Measurements from ENCODE around the gene COQ10A. TPM values are rescaled to one million over a fixed set of nuclear protein-coding genes. Genes with fewer than 3 reads are reported as not detected.

The COQ10A gene
- total RNA-seq, 1 experiment from 2014 or later: 13.4 TPM

DNA sequence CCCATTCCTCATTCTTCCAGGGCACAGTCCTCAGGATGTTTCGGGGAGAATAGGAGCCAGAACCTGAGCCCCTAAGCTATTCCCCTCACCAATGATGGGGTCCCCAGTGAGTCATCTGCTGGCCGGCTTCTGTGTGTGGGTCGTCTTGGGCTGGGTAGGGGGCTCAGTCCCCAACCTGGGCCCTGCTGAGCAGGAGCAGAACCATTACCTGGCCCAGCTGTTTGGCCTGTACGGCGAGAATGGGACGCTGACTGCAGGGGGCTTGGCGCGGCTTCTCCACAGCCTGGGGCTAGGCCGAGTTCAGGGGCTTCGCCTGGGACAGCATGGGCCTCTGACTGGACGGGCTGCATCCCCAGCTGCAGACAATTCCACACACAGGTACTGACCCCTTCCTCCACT lies 35.6 kb upstream of the COQ10A start:
- Histone ChIP-seq H3K4me1 (replicated peaks) (no peaks in the 10 kb centered on the region), H3K4me3 (no peak overlapping the region), H3K27ac (no peak overlapping the region), H3K27me3 (replicated peaks) (no peaks in the 10 kb centered on the region), H3K9me3 (replicated peaks) (no peaks in the 10 kb centered on the region), H3K36me3 (peaks cover 3% of the 10 kb centered on the region)
- DNase-seq (ENCODE audit: low read depth in 1 of 2, low spot score in 2 of 2): no peak

DNA sequence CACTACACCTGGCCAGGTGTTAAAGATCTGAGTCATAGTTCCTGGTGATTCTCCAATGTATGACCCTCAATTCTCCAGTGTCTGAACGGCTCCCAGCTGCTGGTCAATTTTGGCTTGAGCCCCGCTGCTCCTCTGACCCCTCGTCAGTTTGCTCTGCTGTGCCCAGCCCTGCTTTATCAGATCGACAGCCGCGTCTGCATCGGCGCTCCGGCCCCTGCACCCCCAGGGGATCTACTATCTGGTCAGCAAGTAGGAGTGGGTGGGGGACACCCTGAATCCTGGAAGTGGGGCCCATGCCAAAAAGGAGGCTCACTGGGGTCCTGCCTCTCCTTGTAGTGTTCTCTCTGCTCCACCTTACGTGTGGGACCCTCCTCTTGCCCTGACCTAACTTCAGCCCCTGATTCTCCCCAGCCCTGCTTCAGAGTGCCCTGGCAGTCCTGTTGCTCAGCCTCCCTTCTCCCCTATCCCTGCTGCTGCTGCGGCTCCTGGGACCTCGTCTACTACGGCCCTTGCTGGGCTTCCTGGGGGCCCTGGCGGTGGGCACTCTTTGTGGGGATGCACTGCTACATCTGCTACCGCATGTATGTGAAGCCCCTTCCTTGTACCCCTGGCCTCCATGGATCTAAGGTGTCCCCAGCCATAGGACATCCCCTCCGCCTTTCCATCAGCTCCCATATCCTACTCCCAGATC lies 31.9 kb upstream of the COQ10A start:
- no peaks in the 10 kb centered on the region for H3K27me3 ChIP-seq (replicated peaks)
- DNase-seq (ENCODE audit: low read depth in 1 of 2, low spot score in 2 of 2): no peak
- H3K9me3 ChIP-seq (replicated peaks): no peaks in the 10 kb centered on the region
- H3K36me3 ChIP-seq: peaks cover 36% of the 10 kb centered on the region
- H3K27ac ChIP-seq: no peak overlapping the region
- no peaks in the 10 kb centered on the region for H3K4me1 ChIP-seq (replicated peaks)
- H3K4me3 ChIP-seq: no peak overlapping the region

DNA sequence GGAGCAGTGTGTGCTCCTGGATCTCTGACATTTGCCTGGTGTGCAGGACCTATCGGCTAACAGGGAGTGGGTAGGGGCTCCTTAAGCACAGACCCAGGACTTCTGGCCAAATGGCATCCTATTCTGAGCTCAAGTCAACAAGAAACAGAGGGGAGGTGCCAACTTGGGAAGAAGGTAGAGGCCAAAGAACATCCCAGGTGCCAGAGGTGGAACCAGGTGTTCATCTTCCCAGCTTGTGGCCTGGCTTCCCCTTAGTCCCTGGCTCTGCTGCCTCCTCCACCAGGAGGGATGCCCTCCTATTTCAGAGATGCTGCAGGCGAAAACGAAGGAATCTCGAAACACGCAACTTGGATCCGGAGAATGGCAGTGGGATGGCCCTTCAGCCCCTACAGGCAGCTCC lies 30.7 kb upstream of the COQ10A start:
- no peak for DNase-seq (ENCODE audit: low read depth in 1 of 2, low spot score in 2 of 2)

DNA sequence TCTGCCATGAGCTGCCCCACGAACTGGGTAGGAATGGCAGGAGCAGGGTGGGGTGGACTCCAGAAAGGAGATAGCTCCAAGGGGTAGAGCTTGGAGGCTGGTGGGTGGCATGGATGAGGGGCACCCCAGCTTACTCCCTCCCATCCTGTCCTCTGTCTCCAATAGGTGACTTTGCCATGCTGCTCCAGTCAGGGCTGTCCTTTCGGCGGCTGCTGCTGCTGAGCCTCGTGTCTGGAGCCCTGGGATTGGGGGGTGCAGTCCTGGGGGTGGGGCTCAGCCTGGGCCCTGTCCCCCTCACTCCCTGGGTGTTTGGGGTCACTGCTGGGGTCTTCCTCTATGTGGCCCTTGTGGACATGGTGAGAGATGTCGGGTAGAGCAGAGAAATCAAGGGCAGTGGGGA lies 29.8 kb upstream of the COQ10A start:
- Histone ChIP-seq H3K9me3 (replicated peaks) (no peaks in the 10 kb centered on the region), H3K27me3 (replicated peaks) (no peaks in the 10 kb centered on the region), H3K36me3 (peaks cover 55% of the 10 kb centered on the region), H3K4me1 (replicated peaks) (no peaks in the 10 kb centered on the region), H3K4me3 (no peak overlapping the region), H3K27ac (no peak overlapping the region)
- DNase-seq (ENCODE audit: low read depth in 1 of 2, low spot score in 2 of 2): no peak

More for the DNA sequence above, 30.7 kb upstream of the COQ10A start:
- peaks cover 46% of the 10 kb centered on the region for H3K36me3 ChIP-seq
- H3K4me1 ChIP-seq (replicated peaks): no peaks in the 10 kb centered on the region
- no peak overlapping the region for H3K27ac ChIP-seq
- H3K9me3 ChIP-seq (replicated peaks): no peaks in the 10 kb centered on the region
- no peaks in the 10 kb centered on the region for H3K27me3 ChIP-seq (replicated peaks)
- no peak overlapping the region for H3K4me3 ChIP-seq

DNA sequence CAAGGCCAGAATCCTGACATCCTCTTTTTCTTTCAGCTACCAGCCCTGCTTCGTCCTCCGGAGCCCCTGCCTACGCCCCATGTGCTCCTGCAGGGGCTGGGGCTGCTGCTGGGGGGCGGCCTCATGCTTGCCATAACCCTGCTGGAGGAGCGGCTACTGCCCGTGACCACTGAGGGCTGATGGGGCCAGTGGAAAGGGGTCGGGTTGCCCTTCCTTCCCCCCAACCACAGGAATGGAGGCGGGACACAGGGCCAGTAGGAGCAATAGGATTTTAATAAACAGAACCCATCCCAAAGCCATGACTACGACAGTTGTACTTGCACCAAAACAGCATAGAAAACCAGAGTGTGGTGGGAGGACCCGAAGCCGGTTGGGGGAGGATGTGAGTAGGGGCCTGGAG lies 29.2 kb upstream of the COQ10A start:
- Histone ChIP-seq H3K4me1 (replicated peaks) (no peaks in the 10 kb centered on the region), H3K36me3 (peaks cover 60% of the 10 kb centered on the region), H3K9me3 (replicated peaks) (no peaks in the 10 kb centered on the region), H3K27me3 (replicated peaks) (no peaks in the 10 kb centered on the region), H3K4me3 (no peak overlapping the region), H3K27ac (no peak overlapping the region)
- no peak for DNase-seq (ENCODE audit: low read depth in 1 of 2, low spot score in 2 of 2)

DNA sequence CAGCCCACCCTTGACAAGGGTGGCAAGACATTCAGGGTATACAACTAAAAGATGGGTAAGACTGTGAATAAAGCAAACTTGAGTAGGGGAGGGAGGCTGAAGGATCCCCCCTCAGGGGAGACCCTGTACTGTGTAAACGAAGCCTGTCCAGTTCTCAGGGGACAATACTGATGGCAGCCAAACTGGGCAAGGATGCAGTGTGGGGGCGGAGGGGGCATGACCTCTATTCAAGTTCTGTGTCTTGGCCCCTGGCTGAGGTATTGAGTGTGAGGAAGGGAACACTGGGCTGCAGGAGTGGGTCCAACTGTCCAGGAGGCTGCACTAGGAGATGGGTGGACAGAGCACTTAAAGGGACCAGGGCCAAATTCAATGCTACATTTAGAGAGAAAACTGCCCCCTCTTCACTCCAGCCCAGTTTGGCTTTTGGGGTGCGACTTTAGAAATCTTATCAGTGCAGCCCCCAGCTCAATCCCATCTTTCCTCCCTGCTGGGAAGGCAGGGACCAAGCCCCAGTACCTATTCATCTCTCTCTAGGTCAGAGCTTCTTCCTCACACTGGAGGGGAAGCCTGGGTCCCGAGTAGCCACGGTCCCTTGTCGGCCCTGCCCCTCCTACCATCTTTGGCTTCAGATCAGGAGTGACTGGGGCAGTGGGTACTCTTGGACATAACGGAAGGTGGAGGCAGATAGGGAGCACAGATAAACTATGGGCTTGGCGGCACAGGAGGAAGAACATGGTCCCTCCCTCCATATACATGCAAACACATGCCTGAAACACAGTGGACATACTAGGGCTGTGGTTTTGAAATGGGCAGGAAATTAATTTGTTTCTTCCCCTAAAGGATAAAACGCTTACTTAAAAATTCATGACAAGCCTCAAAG lies 25.1 kb upstream of the COQ10A start:
- Histone ChIP-seq H3K27ac (no peak overlapping the region), H3K9me3 (replicated peaks) (no peaks in the 10 kb centered on the region), H3K36me3 (peaks cover 94% of the 10 kb centered on the region), H3K4me1 (replicated peaks) (no peaks in the 10 kb centered on the region), H3K4me3 (no peak overlapping the region), H3K27me3 (replicated peaks) (no peaks in the 10 kb centered on the region)
- no peak for DNase-seq (ENCODE audit: low read depth in 1 of 2, low spot score in 2 of 2)

DNA sequence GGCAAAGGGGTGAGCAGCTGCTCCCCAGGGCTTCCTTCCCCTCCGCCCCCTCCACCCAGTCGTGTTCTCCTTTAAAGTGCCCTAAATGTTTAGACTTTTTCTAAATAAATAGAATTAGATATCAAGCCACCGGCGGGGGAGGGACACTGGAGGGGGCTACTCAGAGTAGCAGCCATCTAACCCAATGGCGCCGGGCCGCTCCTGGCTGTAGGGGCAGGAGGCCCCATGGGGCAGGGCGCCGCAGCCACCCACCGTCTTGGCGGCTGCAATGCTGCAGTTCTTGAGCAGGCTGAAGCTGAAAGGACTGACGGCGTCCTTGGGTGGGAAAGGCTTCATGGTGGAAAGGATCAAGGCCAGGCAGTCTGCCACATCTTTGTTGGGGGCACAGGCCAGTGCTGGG lies 23.8 kb upstream of the COQ10A start:
- no peak for DNase-seq (ENCODE audit: low read depth in 1 of 2, low spot score in 2 of 2)
- Histone ChIP-seq H3K27ac (no peak overlapping the region), H3K4me3 (no peak overlapping the region), H3K27me3 (replicated peaks) (no peaks in the 10 kb centered on the region), H3K36me3 (peaks cover 92% of the 10 kb centered on the region), H3K4me1 (replicated peaks) (no peaks in the 10 kb centered on the region), H3K9me3 (replicated peaks) (no peaks in the 10 kb centered on the region)

DNA sequence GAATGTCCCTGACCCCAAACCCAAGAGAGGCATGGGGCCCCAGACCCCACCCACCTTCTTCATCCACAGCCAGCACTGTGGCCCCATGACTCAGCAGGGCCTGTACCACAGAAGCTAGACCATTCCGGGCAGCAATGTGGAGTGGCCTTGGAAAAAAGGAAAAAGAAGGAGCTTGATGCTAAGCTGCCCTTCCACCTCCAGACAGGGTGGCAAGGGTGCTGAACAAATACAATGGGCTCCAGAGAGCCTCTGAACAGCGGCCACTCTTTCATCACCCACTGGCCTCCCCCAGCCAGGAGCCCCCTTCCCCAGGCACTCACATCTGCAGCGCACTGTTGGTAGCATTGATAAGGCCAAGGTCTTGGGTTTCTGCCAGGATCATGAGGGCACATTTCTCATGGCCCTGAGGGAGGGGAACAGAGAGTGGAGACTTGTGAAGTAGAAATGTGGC lies 23.0 kb upstream of the COQ10A start:
- no peak for DNase-seq (ENCODE audit: low read depth in 1 of 2, low spot score in 2 of 2)
- H3K4me3 ChIP-seq: no peak overlapping the region
- peaks cover 95% of the 10 kb centered on the region for H3K36me3 ChIP-seq
- no peak overlapping the region for H3K27ac ChIP-seq
- H3K9me3 ChIP-seq (replicated peaks): no peaks in the 10 kb centered on the region
- no peaks in the 10 kb centered on the region for H3K27me3 ChIP-seq (replicated peaks)
- no peaks in the 10 kb centered on the region for H3K4me1 ChIP-seq (replicated peaks)

DNA sequence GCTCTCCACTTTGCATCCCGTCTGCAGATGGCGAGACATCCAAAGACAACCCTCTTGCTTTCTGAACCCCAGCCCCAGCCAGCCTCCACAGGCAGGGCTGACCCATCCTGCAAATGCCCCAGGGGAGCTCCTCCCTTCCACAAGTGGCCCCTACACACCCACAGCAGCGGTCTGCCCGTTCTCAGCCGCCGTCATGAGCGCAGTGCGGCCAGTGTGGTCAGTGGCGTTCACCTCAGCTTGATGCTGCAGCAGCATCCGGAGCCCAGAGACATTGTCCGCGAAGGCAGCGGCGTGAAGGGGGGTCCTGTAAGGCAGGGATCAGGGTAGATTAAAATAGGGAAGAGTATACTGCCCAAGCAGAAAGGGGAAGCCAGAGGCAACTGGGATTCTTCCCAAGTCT lies 22.2 kb upstream of the COQ10A start:
- no peak for DNase-seq (ENCODE audit: low read depth in 1 of 2, low spot score in 2 of 2)
- Histone ChIP-seq H3K4me1 (replicated peaks) (no peaks in the 10 kb centered on the region), H3K27me3 (replicated peaks) (no peaks in the 10 kb centered on the region), H3K9me3 (replicated peaks) (no peaks in the 10 kb centered on the region), H3K27ac (no peak overlapping the region), H3K36me3 (peaks cover 95% of the 10 kb centered on the region), H3K4me3 (no peak overlapping the region)

DNA sequence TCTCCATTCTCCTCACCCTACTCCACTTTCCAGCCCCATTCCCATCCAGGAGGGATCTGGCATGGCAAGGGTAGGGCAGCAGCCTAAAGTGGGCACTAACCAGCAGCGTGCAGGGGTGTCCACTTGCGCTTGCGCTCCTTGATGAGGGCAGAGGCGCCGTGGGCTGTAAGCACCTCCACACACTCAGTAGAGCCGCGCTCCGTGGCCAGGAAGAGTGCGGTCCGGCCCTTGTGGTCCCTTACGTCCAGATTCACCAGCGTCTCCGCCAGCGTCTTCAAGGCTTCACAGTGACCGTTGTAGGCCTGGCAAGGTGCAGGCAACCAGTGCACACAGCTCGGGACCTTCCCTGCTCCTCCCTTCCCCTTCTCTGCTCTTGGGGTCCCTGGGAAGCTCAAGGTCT lies 18.8 kb upstream of the COQ10A start:
- Histone ChIP-seq H3K27me3 (replicated peaks) (no peaks in the 10 kb centered on the region), H3K27ac (no peak overlapping the region), H3K4me1 (replicated peaks) (no peaks in the 10 kb centered on the region), H3K9me3 (replicated peaks) (no peaks in the 10 kb centered on the region), H3K4me3 (no peak overlapping the region), H3K36me3 (peaks cover 92% of the 10 kb centered on the region)
- DNase-seq (ENCODE audit: low read depth in 1 of 2, low spot score in 2 of 2): no peak

DNA sequence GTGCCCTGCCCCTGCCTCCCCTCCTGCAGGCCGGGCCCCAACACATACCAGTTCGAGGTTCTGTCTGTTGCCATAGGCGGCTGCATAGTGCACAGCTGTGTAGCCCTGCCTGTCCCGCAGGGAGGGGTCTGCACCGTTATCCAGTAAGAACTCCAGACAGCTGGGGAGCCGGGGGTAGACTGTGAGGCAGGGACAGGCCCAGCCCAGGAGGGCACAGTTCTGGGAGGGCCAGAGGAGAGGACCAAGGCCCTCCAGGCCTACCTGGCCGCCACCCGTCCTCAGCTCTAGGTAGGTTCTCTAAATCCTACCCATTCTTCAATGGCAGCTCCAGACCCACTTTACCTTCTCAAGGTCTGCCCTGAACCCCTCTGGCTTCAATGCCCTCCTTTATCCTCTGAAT lies 18.0 kb upstream of the COQ10A start:
- Histone ChIP-seq H3K36me3 (peaks cover 92% of the 10 kb centered on the region), H3K27me3 (replicated peaks) (no peaks in the 10 kb centered on the region), H3K27ac (no peak overlapping the region), H3K4me3 (no peak overlapping the region), H3K4me1 (replicated peaks) (no peaks in the 10 kb centered on the region), H3K9me3 (replicated peaks) (no peaks in the 10 kb centered on the region)
- no peak for DNase-seq (ENCODE audit: low read depth in 1 of 2, low spot score in 2 of 2)

DNA sequence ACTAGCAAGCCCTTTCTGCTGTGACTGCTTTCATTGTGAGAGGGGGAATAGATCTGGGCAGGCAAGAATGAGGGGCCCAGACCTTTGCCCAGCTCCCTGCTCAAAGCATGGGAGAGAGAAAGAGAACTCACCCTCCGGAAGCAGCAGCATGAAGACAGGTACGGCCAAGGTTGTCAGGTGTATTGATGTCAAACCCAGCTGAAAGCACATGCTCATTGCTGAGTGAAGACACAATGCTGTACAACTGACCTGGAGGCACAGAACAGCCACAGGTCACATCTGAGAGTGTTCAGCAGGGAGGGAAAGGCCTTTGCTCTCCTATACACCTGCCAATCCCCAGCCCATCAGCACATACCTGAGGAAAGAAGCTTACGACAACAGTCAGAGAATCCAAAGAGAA lies 14.1 kb upstream of the COQ10A start:
- no peak for DNase-seq (ENCODE audit: low read depth in 1 of 2, low spot score in 2 of 2)

DNA sequence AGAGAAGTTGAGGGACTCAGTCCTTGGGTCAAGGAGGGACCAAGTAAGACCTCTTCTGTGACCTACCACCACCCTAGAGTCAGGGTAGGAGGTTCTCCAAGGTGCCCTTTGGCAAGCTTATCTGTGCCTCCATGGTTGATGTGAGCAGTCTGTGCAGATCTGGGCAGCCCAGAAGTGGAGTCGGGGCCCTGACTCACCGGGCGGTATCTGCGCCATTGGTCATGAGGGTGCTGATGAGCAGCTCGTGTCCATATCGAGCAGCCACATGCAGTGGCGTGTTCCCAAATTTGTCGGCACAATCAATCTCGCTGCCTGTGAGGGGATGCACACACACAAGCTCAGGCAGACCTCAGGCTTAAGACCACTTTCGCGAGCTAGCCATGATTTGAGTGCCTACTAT lies 13.7 kb upstream of the COQ10A start:
- Histone ChIP-seq H3K9me3 (replicated peaks) (no peaks in the 10 kb centered on the region), H3K4me1 (replicated peaks) (peaks cover 21% of the 10 kb centered on the region), H3K36me3 (peaks cover 92% of the 10 kb centered on the region), H3K27me3 (replicated peaks) (no peaks in the 10 kb centered on the region), H3K4me3 (no peak overlapping the region), H3K27ac (no peak overlapping the region)
- no peak for DNase-seq (ENCODE audit: low read depth in 1 of 2, low spot score in 2 of 2)

More for the DNA sequence above, 14.1 kb upstream of the COQ10A start:
- H3K4me3 ChIP-seq: no peak overlapping the region
- H3K4me1 ChIP-seq (replicated peaks): peaks cover 21% of the 10 kb centered on the region
- no peaks in the 10 kb centered on the region for H3K9me3 ChIP-seq (replicated peaks)
- H3K27me3 ChIP-seq (replicated peaks): no peaks in the 10 kb centered on the region
- H3K27ac ChIP-seq: no peak overlapping the region
- H3K36me3 ChIP-seq: peaks cover 94% of the 10 kb centered on the region

DNA sequence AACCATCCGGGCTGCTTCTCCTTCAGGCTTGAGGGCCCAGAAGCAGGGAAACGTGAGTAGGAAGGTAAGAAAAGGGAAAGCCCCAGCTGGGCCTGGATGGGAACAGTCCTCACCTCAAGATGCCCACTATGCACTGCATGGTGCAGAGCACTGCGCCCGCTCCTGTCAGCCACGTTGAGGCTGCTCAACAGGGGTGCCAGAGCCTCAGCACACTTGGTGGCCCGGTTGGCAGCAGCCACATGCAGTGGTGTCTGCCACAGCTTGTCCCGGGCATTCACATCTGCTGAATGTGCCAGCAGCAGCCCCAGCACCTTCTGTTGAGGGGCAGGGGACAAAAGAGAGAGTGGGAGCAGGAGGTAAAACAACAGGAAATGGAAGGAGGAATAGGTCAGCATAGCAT lies 11.1 kb upstream of the COQ10A start:
- Histone ChIP-seq H3K27me3 (replicated peaks) (no peaks in the 10 kb centered on the region), H3K27ac (no peak overlapping the region), H3K4me1 (replicated peaks) (peaks cover 28% of the 10 kb centered on the region), H3K36me3 (peaks cover 74% of the 10 kb centered on the region), H3K9me3 (replicated peaks) (no peaks in the 10 kb centered on the region), H3K4me3 (no peak overlapping the region)
- no peak for DNase-seq (ENCODE audit: low read depth in 1 of 2, low spot score in 2 of 2)
